Measurements from ENCODE around the gene G6PC3.

G6PC3 gene

DNA sequence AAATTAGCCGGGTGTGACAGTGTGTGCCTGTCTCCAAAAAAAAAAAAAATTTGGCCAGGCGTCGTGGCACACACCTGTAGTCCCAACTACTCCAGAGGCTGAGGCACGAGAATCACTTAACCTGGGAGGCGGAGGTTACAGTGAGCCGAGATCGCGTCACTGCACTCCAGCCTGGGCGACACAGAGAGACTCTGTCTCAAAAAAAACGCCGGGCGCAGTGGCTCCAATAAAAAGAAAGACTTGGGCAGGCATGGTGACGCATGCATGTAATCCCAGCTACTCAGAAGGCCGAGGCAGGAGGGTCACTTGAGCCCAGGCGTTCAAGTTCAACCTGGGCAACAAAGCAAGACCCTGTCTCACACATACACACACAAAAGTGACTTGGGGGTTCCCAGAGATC lies 7.7 kb upstream of the G6PC3 start:
- no peak for DNase-seq

GRCh38 chr17:44063704-44064639 lies 6.6 kb upstream of the G6PC3 start:
- DNase-seq = no peak

- no peak for DNase-seq
These were observed 4.8 kb upstream of the G6PC3 start for GRCh38 chr17:44065668-44066203.

DNA sequence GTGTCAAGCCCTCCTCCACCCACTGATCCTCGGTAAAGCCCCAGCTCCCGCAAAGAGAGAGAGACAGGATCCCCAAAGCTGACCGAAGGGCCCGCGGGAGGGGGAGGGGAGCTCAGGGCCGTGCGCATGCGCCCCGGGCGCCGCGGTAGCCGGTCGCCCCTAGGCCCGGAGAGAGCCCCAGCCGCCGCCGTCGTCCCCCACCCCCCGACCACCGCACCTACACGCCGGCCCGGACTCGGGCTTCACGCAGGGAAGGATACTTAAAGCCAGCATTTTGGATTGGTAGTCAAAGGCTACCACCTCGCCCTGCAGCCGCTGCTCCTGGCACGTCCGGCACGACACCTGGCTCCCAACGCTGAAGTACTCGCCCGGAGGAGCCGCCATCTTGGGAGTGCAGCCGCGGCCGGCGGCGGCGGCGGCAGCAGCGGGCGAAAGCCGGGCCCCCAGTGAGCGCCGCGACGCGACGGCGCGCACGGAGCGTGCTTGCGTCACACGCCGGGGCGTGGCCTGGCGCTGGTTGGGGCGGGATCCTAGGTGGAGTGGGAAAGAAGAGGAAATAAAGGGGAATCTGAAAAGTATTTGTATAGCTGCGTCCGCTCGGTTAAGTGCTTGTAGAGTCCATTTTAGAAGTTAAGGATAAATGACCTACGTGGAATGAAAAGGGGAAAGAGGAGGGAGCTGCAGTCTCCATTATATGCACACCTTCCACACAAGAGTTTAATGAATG lies 4.2 kb upstream of the G6PC3 start, which contains the start of gene LSM12:
Gene LSM12, minus strand, starts transcription at position 468 of the 727 bp plus-strand sequence. Its CDS starts 84 bp downstream, at position 384.
- DNase-seq = peak; percentile 87

DNA sequence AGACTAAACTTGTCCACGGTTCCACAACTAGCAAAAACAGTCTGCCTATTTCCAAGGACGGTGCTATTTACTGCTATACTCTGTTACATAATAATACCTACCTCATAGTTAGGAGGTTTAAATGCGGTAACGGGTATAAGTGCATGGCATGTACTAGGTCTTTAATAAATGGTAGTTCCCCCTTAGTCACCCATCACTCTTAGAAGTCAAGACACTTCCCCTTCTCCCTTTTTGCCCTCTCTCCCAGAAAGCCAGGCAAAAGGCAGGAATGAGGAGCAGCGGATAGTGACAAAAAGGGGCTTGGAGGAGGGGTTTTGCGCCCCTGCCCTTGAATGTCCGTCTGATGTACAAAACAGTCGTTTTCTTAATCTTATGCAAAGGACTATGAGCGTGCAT lies 3.0 kb upstream of the G6PC3 start:
- no peak for DNase-seq

DNA sequence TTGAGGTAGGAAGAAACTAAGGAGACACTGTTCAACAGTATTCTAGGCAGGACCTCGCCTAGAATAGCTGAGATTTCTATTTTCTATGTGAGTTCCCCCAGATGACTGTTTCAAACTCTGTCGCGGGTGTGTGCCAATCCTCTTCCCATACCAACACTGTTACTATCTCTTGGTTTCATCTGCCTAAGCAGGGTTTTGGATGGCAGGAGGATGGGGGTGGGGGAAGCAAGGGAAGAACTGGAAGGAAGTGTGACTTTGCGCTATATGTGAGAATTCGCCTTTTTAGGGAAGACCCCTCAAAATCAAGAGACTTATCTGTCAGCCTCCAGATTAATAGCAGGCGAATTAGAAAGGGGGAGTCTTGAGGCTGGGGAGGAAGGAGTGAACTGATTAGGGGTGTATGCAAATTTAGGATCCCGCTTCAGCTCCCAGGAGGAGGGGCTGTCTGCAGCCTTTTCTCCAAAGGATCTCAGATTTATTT lies 521 bp upstream of the G6PC3 start:
- no peak for DNase-seq

DNA sequence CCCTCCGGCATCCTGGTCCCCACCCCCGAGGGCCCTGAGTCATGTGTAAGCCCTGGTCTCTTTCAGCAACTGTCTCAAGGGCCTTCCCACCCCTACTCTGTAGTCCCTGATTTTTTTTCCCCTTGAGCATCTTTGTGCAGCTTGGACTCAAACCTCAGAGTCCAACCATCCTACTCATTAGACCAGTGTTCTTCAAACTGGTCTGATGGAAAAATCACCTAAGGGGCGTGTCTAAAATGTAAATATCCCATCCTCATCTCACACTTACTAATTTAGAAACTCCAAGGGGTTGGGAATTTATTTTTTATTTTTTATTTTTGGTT lies 624 bp downstream of the G6PC3 start:
- DNase-seq = no peak

DNA sequence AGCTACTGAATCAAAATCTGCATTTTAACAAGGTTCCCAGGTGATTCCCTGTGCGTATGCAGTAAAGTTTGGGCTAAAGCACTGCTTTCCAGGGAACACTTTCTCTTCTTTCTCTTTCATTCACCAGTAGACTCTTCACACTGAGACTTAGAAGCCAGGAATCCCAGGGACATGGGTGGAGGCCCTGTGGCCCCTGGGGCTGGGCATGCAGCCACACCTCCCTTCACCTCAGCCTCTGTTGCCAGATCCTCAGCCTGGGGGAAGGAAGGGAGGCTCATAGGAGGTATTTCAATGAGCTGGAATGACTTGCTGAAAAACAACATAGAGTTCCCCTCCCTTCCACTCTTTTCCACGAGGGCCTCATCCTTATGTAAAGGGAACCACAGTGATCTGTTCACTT lies 1.2 kb downstream of the G6PC3 start:
- peak; percentile 59 for DNase-seq

DNA sequence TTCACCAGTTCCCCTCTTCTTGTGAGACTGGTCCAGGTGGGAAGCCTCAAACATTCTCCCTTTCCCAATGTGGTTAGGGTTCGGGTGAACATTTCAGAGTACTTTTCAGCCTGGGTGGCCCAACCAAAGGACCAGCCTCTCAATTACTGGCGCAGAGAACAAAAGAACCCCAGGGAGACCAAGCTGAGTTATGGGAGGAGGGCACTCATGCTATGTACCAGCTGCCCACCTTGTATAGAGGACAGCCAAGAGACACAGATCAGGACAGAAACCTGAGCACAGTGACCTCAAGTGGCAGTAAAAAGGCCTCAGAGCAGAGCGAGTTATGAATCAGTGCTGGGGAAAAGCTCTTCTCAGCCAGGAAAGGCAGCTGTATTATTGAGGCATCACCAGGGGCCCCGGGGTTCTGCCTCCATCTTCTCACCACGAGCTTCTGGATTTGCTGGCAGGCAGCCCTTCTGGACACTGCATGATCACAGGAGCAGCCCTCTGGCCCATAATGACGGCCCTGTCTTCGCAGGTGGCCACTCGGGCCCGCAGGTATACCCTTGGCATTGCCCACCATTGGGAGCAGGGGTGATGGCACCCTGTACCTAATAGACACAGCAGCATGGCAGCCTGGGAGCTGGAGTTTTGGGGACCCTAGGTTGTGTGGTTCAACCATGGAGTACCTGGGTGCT lies 3.8 kb downstream of the G6PC3 start:
- no peak for DNase-seq

DNA sequence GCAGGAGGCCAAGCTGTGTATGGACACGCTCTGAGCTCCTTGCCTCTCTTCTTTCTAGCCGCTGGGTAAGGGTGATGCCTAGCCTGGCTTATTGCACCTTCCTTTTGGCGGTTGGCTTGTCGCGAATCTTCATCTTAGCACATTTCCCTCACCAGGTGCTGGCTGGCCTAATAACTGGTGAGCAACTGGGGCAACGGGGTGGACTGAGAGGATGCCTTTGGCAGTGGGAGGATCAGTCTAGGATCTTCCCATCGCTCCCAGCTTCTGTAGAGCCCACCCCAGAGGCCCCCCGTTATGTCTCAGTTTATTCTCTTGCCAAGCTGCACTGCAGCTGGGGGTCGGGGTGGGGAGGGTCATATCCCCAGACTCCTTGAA lies 4.4 kb downstream of the G6PC3 start:
- DNase-seq = no peak

- DNase-seq = no peak
These were observed 5.2 kb downstream of the G6PC3 start for GRCh38 chr17:44075598-44076293.

DNA sequence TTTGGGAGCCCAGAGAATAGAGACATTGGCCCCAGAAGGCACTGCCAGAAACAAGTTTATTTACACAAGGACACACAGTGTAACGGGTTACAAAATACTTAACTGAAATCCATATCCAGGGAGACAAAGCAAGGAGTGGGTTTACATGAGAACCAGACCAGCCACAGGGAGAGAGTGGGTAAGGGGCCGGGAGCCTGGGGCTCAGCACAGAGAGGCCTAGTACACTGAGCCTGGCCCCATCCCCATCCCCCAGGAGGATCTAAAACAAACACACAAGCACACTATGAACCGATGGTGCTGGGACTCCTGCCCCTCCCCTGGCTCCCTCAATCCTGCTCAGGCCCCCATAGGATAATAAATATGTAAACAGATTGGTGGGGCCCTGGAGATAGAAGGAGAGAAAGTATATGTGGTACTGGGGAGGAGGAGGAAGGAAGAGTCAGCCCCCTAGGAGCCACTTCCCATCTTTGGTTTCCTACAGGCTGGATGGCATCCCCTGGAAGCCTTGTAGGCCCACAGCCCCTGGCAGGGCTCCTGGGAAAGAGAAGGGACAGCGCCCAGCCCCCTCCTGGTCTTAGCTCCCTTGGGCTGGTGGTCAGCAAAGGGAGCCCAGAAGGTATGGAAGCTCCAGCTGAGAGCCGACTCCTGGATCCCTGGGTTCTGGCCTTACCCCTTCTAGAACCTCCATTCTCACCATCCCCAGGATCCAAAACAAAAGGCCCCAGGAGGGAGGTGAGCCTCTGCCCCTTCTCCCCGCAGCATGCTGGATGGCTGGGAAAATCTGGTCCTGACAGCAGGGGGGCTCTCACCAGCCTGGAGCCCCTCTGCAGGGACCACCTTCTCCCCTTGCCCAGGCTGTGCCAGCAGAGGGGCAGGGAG lies 6.4 kb downstream of the G6PC3 start:
- DNase-seq = no peak

- DNase-seq = no peak
These were observed 7.0 kb downstream of the G6PC3 start for GRCh38 chr17:44077595-44077909.

GRCh38 chr17:44078412-44078811 lies 7.9 kb downstream of the G6PC3 start:
- DNase-seq = no peak

DNA sequence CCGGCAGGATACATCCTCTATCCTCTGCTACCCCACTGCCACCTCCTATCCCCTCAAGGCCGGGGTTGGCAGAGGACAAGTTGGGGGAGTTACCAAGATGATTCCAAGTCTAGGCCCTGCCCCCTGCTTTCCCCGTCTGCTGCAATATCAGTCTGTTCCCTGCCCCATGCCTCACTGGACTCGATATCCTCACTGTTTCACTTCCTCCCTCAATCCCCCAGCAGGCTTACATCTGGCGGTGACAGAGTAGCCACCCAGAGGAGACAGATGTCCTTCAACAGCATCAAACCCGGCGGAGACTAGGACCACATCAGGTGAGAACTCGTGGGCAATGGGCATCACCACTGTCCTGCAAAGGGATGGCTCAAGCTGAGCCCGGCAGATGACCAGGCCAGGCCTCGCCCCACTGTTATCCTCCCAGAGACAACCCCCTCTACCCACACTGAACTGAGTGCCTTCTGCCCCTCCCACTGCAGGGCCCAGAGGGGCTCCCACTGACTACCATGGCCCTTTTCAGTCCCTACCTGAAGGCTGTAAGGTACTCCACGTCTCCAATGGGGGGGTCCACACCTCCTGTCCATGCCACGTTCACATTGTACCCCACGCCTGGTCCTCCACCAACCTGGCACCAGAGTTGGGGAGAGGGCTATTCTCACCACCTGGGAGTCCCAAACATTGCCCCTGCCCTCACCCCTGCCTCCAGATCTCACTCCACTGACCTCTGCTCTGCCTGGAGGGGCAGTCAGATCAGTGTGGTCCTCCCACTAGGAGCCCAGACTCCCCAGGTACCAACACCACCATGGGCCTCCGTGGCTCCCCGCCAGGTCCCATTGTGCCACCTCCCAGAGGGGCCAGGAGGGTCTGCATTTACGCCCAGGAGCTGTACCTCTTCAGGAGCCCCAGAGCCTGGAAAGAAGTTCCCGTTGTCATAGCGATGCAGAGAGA lies 9.6 kb downstream of the G6PC3 start:
- DNase-seq = no peak

DNA sequence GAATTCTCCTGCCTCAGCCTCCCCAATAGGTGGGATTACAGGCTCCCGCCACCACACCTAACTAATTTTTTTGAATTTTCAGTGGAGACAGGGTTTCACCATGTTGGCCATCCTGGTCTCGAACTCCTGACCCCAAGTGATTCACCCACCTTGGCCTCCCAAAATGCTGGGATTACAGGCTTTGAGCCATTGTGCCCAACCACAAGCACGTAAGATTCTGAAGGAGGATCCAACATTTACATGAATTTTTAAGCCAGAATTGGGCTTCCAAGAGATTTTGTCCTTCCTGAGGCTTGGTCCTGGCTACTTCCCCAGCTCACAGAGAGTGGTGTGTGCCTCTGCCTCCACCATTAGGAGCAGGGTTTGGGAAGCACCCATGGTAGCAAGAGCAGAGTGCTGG lies 11.1 kb downstream of the G6PC3 start:
- DNase-seq = no peak

DNA sequence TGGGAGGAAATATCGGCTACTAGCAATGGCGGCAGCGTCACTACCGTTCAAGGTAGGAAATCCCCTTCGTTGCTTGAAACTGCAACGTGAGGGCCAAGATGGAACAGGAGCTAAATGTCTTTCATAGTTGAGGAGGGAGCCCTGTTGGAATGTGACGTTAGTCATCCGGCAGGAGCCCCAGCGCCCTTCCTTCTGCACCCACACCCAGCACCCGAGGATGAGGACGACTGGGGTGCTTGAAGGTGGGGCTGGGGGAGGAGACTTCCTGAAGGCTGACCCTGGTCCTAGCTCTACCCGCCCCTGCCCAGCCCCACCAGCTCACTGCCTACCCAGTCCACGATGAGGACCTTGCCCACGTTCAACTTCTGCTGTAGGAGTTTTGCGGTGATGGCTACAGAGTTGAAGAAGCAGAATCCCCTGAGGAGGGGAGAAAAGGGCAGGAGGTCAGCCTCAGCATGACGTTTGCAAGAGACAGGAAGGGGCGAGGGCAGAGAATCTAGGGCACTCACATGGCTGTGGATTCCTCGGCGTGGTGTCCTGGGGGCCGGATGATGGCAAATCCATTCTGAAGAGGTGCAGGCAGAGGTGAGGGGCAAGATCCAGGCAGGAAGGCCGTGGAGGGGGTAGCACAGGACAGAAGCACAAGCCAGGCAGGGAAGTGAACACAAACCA lies 11.9 kb downstream of the G6PC3 start:
- no peak for DNase-seq

DNA sequence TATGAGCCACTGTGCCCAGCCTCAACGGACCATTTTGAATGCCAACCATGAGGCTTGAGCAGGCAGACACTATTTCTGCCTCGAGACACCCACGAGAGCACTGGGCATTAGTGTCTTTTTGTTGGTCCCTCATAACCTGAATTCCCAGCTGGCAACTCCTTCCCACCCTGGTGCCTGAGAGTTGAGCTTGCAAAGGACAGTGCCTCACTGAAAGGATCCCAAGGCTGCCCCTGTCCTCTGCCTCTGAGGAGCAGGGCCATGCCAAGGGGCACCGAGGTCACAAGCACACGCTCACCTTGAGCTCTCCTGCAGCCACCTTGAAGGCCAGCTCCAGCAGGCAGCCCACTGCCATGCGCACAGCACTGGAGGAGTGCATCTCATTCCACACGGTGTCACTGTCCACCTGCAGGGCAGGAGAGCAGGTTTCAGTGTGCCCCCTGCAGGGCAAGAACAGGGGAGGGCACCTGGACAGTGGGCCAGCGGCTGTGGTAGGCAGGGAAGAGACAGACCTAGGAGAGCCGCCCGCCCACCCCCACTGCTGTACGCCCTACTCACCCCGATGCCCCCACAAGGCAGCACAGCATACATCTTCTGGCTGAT lies 12.8 kb downstream of the G6PC3 start:
- no peak for DNase-seq

GRCh38 chr17:44084131-44084538 lies 13.6 kb downstream of the G6PC3 start:
- no peak for DNase-seq

GRCh38 chr17:44084921-44085320 lies 14.4 kb downstream of the G6PC3 start:
- no peak for DNase-seq
